HG03108 (cell line): ENCODE results near the gene OR4D2.

Experiments
- ATAC-seq: cut with Tn5 transposase; IDR thresholded peaks from one replicate; pipeline ENCODE4 v1.9.1; 2021; ENCODE audit warnings: moderate library complexity; ENCODE audit not compliant: unreplicated experiment

The OR4D2 gene

DNA sequence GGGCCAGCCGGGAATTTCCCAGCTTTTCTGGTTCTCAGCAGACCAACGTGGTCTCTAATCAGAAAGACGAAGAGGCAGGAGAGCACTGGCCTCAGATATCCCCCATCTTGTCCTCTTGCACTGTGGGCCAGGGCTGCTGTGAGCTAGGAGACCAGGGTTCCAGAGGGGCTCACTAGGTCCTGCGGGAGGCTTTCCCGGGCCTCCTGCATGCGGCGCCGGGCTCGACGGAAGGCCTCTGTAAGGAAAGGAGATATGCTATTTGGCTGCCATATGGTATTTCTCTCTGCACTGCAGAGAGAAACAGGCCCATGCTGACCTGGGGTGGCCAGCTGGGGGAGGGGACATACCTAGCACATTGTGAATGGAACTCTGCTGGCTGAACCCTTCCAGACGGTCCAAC, 39.2 kb downstream of the OR4D2 start:
- no peak for ATAC-seq

DNA sequence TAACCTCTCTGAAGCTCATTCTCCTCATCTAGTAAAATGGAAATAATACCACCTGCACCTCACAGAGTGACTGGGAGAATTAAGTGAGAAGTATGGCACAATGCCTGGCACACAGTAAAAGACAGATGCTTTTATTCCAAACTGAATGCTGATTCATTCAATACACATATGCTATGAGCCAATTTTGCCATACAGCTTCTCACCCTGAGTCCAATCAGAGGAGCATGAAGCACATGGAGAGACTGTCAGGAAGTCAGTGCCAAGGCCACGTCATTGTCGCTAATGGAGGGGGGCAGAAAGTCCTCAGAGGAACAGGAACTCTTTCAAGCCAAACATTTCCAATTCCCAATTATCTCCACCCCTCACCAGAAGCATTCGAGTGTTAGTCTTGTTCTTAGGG, 40.7 kb downstream of the OR4D2 start:
- ATAC-seq: no peak

DNA sequence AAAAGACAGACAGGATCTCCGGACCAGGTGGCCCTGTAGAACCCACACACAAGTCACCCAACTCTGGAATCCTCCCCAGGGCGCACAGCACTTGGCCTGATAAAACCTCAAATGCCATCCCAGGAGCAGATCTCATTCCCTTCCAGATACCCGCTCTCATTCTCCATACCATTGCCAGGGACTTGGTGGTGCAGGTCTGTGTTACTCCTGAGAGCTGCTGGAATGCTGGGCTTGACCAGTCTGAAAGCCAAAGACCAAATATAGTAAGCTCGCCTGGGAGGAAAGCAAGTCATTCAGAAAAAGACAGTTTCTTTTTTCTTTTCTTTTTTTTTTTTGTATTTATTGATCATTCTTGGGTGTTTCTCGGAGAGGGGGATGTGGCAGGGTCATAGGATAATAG, 41.6 kb downstream of the OR4D2 start:
- no peak for ATAC-seq

DNA sequence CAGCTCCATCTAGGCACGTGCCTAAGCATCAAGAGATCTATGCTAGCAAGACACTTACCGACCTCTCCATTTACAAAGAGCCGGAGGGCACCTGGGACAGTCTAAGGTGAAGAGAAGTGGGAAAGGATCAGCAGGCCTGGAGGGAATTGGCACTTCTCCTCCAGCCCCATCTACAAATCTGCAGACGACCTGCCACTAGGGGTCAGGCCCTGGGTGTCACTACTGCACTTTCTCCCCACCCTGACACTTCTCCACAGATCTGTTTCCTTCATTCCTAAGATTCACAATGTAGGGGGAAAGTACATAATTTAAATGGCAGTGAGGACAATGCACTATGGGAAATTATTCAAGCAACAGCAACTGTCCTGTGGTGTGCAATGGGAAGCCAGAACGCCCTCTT, 44.1 kb downstream of the OR4D2 start:
- no peak for ATAC-seq

DNA sequence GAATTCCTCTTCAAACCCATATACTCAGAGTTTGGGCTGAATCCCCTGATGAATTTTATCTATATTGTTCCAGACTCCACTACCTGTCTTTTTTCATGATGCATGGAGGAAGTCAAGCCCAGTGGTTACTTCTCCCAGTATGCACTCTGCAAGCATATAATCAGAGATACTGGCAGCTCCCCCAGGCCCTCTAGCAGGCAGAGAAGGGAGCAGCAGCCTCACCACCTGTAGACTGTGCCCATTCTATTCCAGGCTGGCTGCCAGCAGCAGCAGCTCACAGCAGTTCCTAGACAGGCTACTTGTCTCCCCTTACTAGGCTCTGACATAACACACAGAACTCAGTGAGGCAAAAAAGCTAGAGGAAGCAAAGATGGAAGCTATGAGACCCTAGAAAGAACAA, 48.9 kb downstream of the OR4D2 start:
- no peak for ATAC-seq

DNA sequence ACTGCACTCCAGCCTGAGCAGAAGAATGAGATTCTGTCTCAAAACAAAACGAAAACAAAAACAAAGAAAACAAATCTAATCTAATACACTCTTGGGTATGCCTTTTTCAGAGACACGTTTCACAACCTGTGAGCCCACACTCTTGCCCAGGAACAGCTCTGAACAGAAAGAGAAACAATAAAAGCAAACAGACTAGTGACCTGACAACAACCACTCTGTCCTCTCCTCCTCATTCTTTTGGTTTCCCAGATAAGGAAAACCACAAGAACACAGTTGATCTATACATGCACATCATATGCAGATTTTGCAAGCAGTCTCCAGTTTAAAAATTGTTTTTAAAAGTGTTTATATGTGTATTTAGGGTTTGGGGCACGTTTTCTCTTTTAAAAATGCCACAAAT, 51.0 kb downstream of the OR4D2 start:
- ATAC-seq: no peak

DNA sequence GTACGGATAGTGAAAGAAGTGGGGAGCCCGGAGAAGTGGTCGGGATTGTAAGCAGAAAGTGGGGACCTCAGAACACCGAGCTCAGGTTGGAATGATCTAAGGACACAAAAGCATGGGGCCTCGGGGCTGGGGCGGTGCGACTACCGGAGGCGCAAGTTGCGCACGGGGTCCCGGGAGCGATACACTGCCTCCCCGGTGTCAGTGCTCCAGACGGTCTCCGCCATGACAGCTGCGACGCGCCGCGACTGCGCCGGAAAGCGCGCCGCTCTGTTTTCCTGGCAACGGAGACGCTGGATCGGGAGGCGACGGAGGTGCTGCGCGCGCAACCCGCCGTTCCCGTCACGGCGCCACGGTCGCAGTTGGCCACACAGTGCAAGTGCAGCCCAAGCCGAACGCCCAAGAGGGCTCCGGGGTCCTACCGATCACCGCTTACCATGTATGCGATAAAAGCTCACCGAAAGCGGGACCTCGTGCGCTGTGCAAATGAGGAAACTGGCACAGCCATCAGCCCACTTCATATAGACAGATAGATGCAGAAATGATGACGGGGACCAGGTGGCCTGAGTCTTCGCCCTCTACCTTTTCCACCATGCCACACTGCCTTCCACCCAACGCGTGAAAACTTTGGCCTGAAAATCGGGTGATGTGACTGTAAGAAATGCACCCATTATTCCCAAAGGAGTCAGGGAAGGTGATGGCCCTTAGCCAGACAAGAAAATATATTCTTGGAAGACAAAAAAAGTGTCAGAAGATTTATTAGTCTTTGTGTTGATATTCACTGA, 52.4 kb downstream of the OR4D2 start, which contains the start of gene MKS1:
Gene MKS1, minus strand, starts transcription at position 249 of the 782 bp plus-strand sequence. Its CDS starts 25 bp downstream, at position 224.
- peak; percentile 94 for ATAC-seq

DNA sequence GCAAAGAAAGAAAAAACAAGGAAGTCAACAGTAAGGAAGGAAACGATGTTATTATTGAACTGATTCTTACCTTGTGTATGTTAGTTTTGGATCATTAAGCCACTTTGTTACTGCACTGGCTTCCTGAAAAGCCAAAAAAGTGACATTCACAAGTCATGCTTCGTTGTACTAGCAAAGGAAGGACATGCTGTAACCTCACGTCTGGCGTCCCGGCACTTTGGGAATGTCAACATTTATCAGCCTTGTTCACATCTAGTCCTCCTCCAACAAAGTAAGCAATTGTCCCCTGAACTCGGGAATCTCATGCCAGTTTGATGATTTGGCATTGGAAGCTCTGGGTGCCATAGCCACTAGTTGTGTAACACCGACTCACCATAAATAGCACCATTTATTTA, 53.0 kb downstream of the OR4D2 start:
- ATAC-seq: no peak
